Measurements from ENCODE around the gene CDC42SE1.
"Not testable (repeated sequence)": the region's sequence is repeated elsewhere in the genome, so short reads cannot be mapped to it uniquely, and the experiment has no call there.

Gene CDC42SE1

DNA sequence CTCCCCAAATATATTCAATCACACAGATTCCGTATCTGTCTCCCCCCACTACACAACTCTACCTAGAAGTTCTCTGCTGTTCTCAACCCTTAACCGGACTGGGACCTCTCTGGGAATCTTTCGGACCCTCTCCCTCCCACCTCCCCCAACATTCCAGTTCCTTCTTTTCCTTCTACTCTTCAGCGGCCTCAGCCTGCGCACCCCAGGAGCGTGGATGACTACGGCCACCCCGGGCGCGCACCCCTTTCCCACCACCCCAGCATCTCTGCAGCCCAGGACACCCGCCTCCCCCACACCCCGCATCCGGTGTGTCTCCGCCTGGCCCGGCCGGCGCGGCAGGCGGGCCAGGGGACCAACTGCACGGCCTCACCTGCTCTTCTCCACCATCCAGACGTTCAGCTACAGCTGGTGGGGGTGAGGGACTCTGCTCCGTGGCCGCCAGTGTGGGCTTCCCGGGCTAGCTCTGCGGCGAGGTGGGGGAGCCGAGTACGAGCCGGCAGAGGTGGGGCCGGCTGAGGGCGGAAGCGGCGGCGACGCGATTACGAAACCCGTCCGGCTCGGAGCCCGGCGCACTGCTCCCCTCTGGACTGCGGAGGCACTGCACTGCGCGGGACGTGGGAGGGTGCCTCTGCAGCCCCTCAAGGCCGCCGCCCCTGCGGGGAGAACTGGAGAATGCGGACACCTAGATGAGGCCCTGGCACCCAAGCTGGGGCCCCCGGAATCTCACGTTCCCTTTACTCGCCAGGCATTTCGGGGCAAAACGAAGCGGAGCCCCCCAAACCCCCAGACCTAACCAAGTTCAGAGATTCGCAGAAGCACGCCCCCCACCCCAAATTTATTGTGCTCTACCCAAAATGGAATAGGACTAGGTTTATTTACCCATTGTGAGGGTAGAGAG is at the start of gene CDC42SE1:
CDC42SE1 (minus strand) TSS at position 514 of the 898 bp plus-strand sequence. CDS start 3,892 bp downstream, outside the sequence.
- FAIRE-seq, result no peak

GRCh38 chr1:151108331-151108730 is 48.9 kb upstream of the CDC42SE1 start:
- FAIRE-seq, result no peak

- FAIRE-seq, result no peak
Measured at GRCh38 chr1:151106894-151107293, 47.5 kb upstream of the CDC42SE1 start.

GRCh38 chr1:151104630-151105029 is 45.2 kb upstream of the CDC42SE1 start:
- FAIRE-seq, result no peak

DNA sequence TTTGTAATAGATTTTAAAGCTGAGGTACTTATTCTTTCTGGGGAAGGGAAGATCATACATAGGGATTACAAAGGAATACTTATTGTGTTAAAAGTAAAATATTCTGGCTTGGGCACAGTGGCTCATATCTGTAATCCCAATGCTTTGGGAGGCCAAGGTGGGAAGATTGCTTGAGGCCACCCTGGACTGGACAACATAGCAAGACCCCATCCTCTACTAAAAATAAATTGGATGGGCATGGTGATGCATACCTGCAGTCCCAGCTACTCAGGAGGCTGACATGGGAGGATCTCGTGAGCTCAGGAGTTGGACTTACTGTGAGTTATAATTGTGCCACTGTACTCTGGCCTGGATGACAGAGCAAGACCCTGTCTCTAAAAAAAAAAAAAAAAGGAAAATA is 38.7 kb upstream of the CDC42SE1 start:
- no peak for FAIRE-seq

DNA sequence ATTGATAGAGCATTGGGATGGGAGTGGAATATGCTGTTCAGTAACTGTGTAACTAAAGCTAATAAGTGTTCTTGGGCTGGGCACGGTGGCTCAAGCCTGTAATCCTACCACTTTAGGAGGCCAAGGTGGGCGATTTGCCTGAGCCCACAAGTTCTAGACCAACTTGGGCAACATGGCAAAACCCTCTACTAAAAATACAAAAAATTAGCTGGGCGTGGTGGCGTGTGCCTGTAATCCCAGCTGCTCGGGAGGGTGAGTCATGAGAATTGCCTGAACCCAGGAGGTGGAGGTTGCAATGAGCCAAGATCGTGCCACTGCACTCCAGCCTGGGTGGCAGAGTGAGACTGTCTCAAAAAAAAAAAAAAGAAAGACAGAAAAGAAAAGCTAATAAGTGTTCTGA is 38.0 kb upstream of the CDC42SE1 start:
- FAIRE-seq, result not testable (repeated sequence)

DNA sequence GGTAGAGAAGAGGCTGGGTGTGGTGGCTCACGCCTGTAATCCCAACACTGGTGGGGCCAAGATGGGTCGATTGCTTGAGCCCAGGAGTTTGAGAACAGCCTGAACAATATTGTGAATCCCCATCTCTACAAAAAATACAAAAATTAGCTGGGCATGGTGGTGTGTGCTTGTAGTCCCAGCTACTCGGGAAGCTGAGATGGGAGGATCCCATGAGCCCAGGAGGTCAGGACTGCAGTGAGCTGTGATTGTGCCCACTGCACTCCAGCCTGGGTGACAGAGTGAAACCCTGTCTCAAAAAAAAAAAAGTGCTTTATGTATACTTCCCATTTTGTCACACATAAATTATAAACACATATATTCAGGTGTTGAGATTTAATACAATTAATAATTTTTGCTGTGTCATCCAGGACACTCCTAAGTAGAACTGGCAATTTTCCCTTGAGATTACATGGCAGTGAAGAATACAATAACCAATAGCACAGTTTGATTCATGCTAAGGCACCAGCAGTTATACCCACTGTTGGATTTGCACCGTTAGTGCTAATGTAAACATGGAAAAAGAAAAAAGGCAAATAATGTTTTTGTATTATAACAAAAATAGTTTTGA is 26.6 kb upstream of the CDC42SE1 start:
- FAIRE-seq, result no peak

- no peak for FAIRE-seq
Measured at GRCh38 chr1:151072224-151072623, 12.8 kb upstream of the CDC42SE1 start.

DNA sequence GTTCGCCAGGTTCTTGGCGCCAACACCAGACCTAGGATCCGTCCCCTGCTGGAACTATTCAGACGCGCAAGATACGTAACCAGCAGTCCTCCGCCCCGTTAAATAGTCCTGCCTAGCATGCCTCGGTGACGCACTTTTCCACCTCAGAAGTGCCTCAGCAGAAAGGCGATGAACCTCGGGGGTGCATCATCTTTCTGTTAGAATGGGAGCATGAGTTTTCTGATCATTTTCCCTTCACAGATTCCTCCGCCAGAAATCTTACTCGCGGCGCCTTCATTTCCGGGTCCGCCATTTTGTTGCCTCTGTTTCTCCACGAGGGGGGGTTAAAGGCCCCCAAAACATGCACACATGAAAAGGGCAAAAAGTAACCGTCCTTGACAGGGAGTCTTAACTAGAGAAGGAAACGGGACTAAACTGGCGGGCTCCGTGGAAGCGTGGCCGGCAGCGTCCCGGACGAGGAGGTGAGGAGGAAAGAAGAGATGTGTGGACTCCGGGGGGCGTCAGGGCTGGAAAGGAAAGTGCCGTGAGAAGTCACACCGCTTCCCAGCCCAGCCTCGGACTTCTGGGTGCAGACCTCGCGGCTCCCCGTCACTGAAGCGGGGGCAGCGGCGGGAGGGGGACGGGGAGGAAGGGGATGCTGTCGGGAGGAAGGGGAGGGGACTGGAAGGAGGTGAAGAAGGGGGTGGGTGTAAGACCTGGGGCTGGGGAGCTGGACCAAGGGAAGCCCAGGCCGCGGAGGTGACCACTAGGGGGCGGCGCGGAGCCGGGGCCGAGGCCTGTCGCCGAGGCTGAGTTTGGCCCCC is 11.3 kb upstream of the CDC42SE1 start, which contains the start of gene GABPB2:
GABPB2 (plus strand) TSS at position 288 of the 803 bp plus-strand sequence. CDS start 17,429 bp downstream, outside the sequence.
- FAIRE-seq, result no peak

DNA sequence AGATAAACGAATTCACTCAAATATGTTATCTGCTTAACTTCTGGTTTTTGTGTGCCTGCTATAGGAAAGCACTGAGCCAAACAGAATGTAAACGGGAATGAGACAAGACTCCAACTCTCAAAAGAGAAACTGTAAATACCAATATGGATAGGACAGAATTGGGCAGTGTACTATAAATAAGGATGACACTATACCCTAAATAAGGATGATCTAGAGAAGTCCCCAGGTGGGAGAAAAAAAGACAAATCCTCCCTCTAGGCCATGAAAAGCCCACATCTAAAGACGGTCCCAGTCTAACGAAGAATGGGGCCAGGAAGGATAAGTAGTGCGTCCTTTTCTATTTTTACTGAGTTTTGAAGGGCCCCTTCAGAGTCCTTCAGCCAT is 9.7 kb upstream of the CDC42SE1 start:
- no peak for FAIRE-seq

- FAIRE-seq, result no peak
Measured at GRCh38 chr1:151067185-151067584, 7.8 kb upstream of the CDC42SE1 start.

DNA sequence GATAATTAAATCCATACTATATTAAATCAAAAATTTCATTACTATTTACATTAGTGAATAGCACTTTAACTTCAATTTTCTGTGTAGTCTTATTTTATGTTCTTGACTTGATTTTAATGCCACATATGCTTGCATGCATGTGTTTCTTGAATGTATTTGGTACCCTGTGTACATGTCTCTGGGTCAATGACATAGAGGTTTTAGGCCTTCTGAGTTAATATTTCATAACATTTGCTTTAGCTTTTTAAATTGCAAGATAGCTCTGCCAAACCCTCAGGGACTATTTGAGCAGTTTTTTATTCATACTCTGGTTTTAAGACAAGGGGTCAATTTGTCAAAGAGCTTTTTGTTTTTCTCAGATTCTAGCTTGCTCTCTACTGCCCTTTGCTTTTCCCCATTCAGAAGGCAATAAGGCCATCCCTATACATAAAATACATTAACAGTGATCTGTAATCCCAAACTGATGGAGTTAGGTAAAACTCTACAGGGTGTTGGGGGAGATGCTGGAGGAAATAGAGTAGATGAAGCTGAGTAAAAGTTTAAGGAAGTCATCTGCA is 5.7 kb upstream of the CDC42SE1 start:
- FAIRE-seq, result no peak

- FAIRE-seq, result no peak
Measured at GRCh38 chr1:151062741-151063371, 3.4 kb upstream of the CDC42SE1 start.

DNA sequence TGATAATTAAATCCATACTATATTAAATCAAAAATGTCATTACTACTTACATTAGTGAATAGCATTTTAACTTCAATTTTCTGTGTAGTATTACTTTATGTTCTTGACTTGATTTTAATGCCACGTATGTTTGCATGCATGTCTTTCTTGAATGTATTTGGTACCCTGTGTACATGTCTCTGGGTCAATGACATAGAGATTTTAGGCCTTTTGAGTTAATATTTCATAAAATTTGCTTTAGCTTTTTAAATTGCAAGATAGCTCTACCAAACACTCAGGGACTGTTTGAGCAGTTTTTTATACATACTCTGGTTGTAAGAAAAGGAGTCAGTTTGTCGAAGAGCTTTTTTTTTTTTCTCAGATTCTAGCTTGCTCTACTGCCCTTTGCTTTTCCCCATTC is 2.3 kb upstream of the CDC42SE1 start:
- no peak for FAIRE-seq

DNA sequence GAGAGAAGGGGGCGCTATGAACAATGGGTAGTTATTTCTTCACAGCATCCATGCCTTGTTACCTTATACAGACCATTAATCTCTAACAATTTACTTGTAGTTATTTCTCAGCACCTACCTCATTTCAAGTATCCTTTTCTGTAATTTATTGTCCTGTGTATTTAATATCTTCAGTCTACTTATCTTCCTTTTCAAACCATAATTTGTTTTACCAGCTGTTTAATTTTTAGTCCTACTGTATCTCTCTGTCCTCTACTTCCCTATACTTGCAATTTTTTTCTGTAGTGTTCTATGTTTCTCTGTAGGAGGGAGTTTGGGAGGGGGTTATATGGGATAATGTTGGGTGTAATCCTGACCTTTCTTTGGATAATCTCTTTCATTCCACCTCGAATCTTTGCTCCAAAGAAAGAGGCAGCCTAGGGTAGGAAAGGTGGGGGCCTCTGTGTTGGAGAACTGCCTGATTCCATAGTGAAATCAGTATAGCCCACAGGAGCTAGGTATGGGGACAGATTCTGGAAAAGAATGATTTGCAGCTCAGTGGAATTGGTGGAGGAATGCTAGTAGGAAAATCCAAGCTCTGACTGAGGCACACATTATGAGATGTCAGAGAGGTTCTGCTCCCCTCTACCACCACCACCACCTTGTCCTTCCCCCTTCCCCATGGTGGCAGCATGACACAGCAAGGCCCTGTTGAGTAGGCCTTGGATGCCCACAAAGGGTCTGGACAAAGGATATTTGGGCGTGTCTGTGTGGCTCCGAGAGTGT is 1.4 kb upstream of the CDC42SE1 start:
- FAIRE-seq, result no peak

DNA sequence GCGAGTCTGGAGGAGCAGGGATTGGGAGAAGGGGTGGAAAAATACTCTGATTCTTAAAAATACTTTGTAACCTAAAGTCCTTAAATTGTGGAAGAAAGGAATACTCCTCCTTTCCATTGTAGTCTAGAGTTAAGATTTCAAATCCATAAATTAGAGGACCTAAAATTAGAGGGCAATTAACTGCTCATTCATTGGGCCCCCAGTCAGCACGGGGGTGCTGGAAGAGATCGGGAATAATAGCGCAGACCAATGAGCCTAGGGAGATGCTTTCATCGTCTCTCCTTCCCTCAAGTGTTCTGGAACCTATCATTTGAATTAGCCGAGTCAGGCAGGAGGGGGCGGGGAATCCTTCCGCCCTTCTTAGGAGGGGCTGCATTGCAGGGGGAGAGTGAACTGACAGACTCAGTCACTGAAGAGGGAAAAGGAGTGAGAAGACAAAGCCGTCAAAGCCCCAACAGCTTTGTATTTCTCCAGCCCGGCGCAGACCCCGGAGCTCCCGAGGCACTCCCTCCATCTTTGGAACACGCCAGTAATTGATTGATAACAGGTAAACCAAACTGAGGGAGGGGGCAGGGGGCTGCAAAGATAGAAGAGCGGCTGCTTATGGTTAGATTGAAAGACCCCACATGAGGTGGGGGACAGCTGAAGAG is 710 bp upstream of the CDC42SE1 start, which contains the start of gene MLLT11:
MLLT11 (plus strand) TSS at position 391 of the 650 bp plus-strand sequence. CDS start 6,828 bp downstream, outside the sequence.
- no peak for FAIRE-seq

- FAIRE-seq, result no peak
Measured at GRCh38 chr1:151058692-151059091, 730 bp downstream of the CDC42SE1 start.

DNA sequence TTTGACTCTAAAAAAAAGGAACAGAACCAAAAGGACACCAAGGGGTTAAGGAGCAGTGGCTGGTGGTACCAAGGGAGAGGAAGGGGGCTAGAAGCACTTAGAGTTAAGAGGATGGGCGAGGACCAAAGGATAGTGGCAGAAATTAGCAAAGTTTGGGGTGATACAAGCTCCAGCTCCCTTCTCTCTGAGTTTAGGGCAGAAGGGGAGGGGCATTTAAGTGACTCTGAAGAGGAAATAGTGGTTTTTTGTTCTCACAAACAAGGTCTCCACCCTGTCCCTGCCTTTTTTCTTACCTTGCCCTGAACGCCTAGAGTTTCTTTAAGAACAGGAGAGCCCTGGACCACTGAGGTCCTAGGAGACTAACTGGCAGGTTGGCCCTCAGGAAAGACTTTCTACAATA is 3.3 kb downstream of the CDC42SE1 start:
- no peak for FAIRE-seq

DNA sequence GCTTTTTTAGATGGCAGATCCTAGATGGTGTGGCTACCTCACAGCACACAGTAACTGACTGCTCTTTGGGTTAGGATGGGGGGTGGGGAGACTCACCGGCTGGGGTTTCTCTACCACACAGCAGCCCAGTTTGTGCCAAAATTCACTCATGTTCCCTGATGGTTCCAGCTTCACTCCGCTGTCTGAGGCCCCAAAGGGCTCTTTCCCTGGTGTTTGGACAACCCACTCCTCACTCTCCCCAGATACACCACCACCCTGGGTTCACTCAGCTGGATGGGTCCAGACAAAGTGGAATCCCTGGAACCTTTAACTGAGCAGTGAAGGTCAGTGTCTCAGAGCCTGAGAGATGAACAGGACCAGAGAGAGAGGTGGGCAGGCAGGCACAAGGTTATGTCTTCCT is 3.8 kb downstream of the CDC42SE1 start:
- FAIRE-seq, result no peak

GRCh38 chr1:151054971-151055547 is 4.4 kb downstream of the CDC42SE1 start:
- FAIRE-seq, result no peak
